HFF-Myc (cell line): ENCODE results near the gene TOP3B.
A peak's percentile ranks its signal among the peaks of the same experiment; 100 is the strongest.

ENCODE experiments used
- DNase-seq: peaks from one replicate; pipeline ENCODE4 v3.0.0-alpha.2; 2011; ENCODE audit warnings: low read depth; ENCODE audit errors: extremely low read depth
- H3K4me3 ChIP-seq: replicated peaks from 2 replicates; pipeline ENCODE4 v1.5.1; 2011; ENCODE audit warnings: low read depth, mild to moderate bottlenecking, control low read depth, low read length
- CTCF ChIP-seq: IDR thresholded peaks from 2 replicates; pipeline ENCODE4 v1.5.1; 2012; ENCODE audit warnings: mild to moderate bottlenecking, low read depth, low read length, control low read depth; ENCODE audit errors: missing control alignments

Gene TOP3B

GRCh38 chr22:21972293-21972779 is 10.3 kb downstream of the TOP3B start:
- DNase-seq = no peak
- TF ChIP-seq CTCF = peak; percentile 89
- no peak overlapping the region for H3K4me3 ChIP-seq

DNA sequence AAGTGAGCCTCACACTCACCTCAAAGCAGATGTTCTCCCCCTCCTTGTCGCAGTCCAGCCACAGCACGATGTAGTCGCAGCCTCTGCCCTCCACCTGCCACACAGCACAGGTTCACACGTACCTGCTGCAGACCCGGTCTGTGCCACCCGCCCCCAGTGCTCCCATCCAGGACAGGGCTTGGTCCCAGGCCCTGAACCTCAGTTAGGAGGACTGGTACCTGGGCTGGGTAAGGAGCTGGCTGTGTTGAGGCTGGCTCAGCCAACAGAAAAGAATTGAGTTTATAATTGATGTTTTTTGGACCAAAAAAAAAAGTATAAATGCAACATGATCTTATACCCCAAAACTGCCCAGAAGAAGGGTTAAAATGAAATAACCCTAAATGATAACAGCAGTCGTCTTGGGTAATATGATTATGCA is 10.7 kb downstream of the TOP3B start:
- TF ChIP-seq CTCF = no peak
- H3K4me3 ChIP-seq = no peak overlapping the region
- DNase-seq = no peak

DNA sequence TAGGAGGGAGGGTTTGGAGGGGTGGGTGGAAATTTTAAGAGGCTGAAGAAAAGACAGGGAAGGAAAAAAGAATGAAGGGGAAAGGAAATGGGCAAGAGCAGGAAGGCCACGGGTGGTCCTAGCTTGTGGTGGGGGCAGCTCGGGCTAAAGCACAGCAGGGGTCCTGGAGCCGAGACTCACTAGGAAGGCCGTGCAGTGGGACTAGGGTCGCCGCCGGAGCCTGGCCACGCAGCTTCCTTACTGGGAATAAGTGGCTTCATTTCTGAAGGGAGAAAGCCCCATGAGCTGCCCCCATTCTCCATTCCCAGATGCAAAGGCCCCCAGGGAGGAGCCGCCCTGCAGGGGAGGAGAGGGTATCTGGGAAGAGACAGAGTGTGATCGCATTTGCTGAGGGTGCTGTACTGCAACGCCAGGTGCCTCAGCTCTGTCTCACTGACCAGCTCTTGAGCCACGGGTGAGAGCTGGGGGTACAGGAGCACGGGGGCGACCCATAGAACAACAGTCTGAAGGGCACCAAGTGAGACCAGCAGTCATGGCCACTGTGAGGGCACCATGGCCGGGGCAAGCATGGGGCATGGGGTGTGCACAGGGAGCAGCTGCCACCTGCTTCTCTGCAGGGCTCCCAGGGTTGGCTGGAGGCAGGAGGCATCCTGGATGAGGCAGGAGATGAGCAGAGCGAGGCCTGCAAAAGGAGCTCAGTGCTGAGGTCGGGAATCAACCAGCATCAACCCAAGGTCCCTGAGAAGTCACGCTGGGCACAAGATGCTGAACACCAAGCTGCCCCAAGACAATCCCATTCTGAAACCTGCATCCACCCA is 11.6 kb downstream of the TOP3B start:
- no peak overlapping the region for H3K4me3 ChIP-seq
- no peak for DNase-seq
- no peak for TF ChIP-seq CTCF

GRCh38 chr22:21970037-21970799 is 12.4 kb downstream of the TOP3B start:
- DNase-seq = no peak
- H3K4me3 ChIP-seq = no peak overlapping the region
- no peak for TF ChIP-seq CTCF

GRCh38 chr22:21968452-21969129 is 14.0 kb downstream of the TOP3B start:
- H3K4me3 ChIP-seq = no peak overlapping the region
- no peak for TF ChIP-seq CTCF
- no peak for DNase-seq

- no peak for DNase-seq
- TF ChIP-seq CTCF = no peak
- no peak overlapping the region for H3K4me3 ChIP-seq
Measured at GRCh38 chr22:21967693-21968271, 14.8 kb downstream of the TOP3B start.
